GM18526 (cell line): ENCODE measurements around the gene MMP14.

Source experiments
- POLR2A ChIP-seq: IDR thresholded peaks from 3 replicates; pipeline ENCODE4 v1.6.1; 2011; ENCODE audit not compliant: insufficient read length; ENCODE audit errors: extremely low read depth

Gene MMP14

GRCh38 chr14:22836301-22837113 is at the start of gene MMP14:
MMP14 (plus strand) TSS chr14:22836585; CDS start chr14:22836818, 233 bp downstream.
- TF ChIP-seq POLR2A: no peak

- no peak for TF ChIP-seq POLR2A
Observed at GRCh38 chr14:22786685-22787084, 49.7 kb upstream of the MMP14 start.

GRCh38 chr14:22791301-22791700 is 45.1 kb upstream of the MMP14 start:
- TF ChIP-seq POLR2A: no peak

GRCh38 chr14:22792158-22792557 is 44.2 kb upstream of the MMP14 start:
- no peak for TF ChIP-seq POLR2A

- no peak for TF ChIP-seq POLR2A
Observed at GRCh38 chr14:22793976-22794375, 42.4 kb upstream of the MMP14 start.

GRCh38 chr14:22794551-22794951 is 41.8 kb upstream of the MMP14 start:
- TF ChIP-seq POLR2A: no peak

- no peak for TF ChIP-seq POLR2A
Observed at GRCh38 chr14:22796087-22796707, 40.2 kb upstream of the MMP14 start.

GRCh38 chr14:22797017-22797917 is 39.1 kb upstream of the MMP14 start:
- no peak for TF ChIP-seq POLR2A

- no peak for TF ChIP-seq POLR2A
Observed at GRCh38 chr14:22798528-22798927, 37.9 kb upstream of the MMP14 start.

GRCh38 chr14:22800346-22800745 is 36.0 kb upstream of the MMP14 start:
- TF ChIP-seq POLR2A: no peak

GRCh38 chr14:22801716-22802115 is 34.7 kb upstream of the MMP14 start:
- TF ChIP-seq POLR2A: no peak

- no peak for TF ChIP-seq POLR2A
Observed at GRCh38 chr14:22802860-22803686, 33.3 kb upstream of the MMP14 start.

- no peak for TF ChIP-seq POLR2A
Observed at GRCh38 chr14:22803687-22803974, 32.8 kb upstream of the MMP14 start.

GRCh38 chr14:22807432-22808087 is 28.8 kb upstream of the MMP14 start:
- TF ChIP-seq POLR2A: no peak

- no peak for TF ChIP-seq POLR2A
Observed at GRCh38 chr14:22808388-22809209, 27.8 kb upstream of the MMP14 start.
